ENCODE data around the gene ANKS3. TPM values are rescaled to one million over a fixed set of nuclear protein-coding genes. Genes with fewer than 3 reads are reported as not detected.

The ANKS3 gene
- total and polyA plus RNA-seq, 7 donors = 5.2 to 15.0 (median 9.1) TPM

- no peak for ATAC-seq
- H3K27ac ChIP-seq = no peak overlapping the region
- no peak for TF ChIP-seq CTCF (IDR thresholded peaks at IDR 0.05)
- H3K27me3 ChIP-seq (ENCODE audit: insufficient read depth in 3 of 3, low read length in 2 of 3) = no peaks in the 10 kb centered on the region
- H3K4me1 ChIP-seq = no peaks in the 10 kb centered on the region
- no peak overlapping the region for H3K4me3 ChIP-seq
- intact Hi-C loops (cut with DNase I) = no loop called here
- DNase-seq = no peak
- 47 to 61% (median 57%) methylated on average over 5 of the region's 5 CpGs for WGBS, 3 donors
- no peaks in the 10 kb centered on the region for H3K9me3 ChIP-seq
- H3K36me3 ChIP-seq (ENCODE audit: insufficient read depth in 1 of 2, low read depth in 1 of 2) = peaks cover 2 to 41% of the 10 kb centered on the region in 2 donors
These were observed 15.6 kb downstream of the ANKS3 start for GRCh38 chr16:4718466-4718865.

- Histone ChIP-seq H3K4me1 (no peaks in the 10 kb centered on the region), H3K36me3 (ENCODE audit: insufficient read depth in 1 of 2, low read depth in 1 of 2) (peaks cover 2 to 59% of the 10 kb centered on the region in 2 donors), H3K4me3 (no peak overlapping the region), H3K27ac (no peak overlapping the region), H3K9me3 (no peaks in the 10 kb centered on the region), H3K27me3 (ENCODE audit: insufficient read depth in 3 of 3, low read length in 2 of 3) (no peaks in the 10 kb centered on the region)
- ATAC-seq (no peak), DNase-seq (peak in 1 of 2 donors; percentile 33)
- WGBS, 3 donors = 57 to 74% (median 60%) methylated on average over 2 of the region's 2 CpGs
- TF ChIP-seq CTCF (IDR thresholded peaks at IDR 0.05) = no peak
- intact Hi-C loops (cut with DNase I) = no loop called here
These were observed 19.1 kb downstream of the ANKS3 start for GRCh38 chr16:4714996-4715395.

- ATAC-seq (no peak), DNase-seq (peak in 1 of 2 donors; percentile 23)
- no peaks in the 10 kb centered on the region for H3K4me1 ChIP-seq
- H3K4me3 ChIP-seq = no peak overlapping the region
- TF ChIP-seq CTCF (IDR thresholded peaks at IDR 0.05) = no peak
- no peak overlapping the region for H3K27ac ChIP-seq
- 85 to 88% (median 87%) methylated on average over 18 of the region's 18 CpGs for WGBS, 3 donors
- intact Hi-C loops (cut with DNase I) = no loop called here
- H3K27me3 ChIP-seq (ENCODE audit: insufficient read depth in 3 of 3, low read length in 2 of 3) = no peaks in the 10 kb centered on the region
- H3K9me3 ChIP-seq = no peaks in the 10 kb centered on the region
- peaks cover 2 to 70% of the 10 kb centered on the region in 2 donors for H3K36me3 ChIP-seq (ENCODE audit: insufficient read depth in 1 of 2, low read depth in 1 of 2)
These were observed 20.2 kb downstream of the ANKS3 start for GRCh38 chr16:4713663-4714501.

GRCh38 chr16:4709481-4709880 lies 24.6 kb downstream of the ANKS3 start:
- TF ChIP-seq CTCF (IDR thresholded peaks at IDR 0.05) = no peak
- Histone ChIP-seq H3K27ac (no peak overlapping the region), H3K27me3 (ENCODE audit: insufficient read depth in 3 of 3, low read length in 2 of 3) (no peaks in the 10 kb centered on the region), H3K4me3 (no peak overlapping the region), H3K36me3 (ENCODE audit: insufficient read depth in 1 of 2, low read depth in 1 of 2) (peaks cover 0 to 77% of the 10 kb centered on the region in 2 donors), H3K4me1 (no peaks in the 10 kb centered on the region), H3K9me3 (no peaks in the 10 kb centered on the region)
- 95 to 99% (median 96%) methylated on average over 4 of the region's 4 CpGs for WGBS, 3 donors
- peak in 1 of 2 donors; percentile 1 for DNase-seq
- no peak for ATAC-seq
- intact Hi-C loops (cut with DNase I) = no loop called here

Measured in psoas muscle (tissue), 8 donors.